Stomach (tissue), 4 donors: Measurements from ENCODE around the gene PRC1.

ENCODE experiments used
- CTCF ChIP-seq, 7 experiments: fragments of 450-650 bp in 4 of 7; fragments of 200-600 bp in 3 of 7; sonication (generic) in 3 of 7; IDR thresholded peaks; one replicate each; pipeline ENCODE4 v1.5.1; 2016 to 2019; ENCODE audit warnings: antibody characterized with exemption in 7 of 7, control low read depth in 2 of 7, mild to moderate bottlenecking in 1 of 7
- EP300 ChIP-seq: sonication (generic); formaldehyde crosslinking; IDR thresholded peaks from one replicate; pipeline ENCODE4 v1.6.1; 2017; ENCODE audit warnings: antibody characterized with exemption
- POLR2A ChIP-seq, 4 donors: fragments of 450-650 bp; IDR thresholded peaks; one replicate each; pipeline ENCODE4 v1.6.1; 2016; ENCODE audit warnings: antibody characterized with exemption in 4 of 4, control low read depth in 2 of 4, mild to moderate bottlenecking in 1 of 4, moderate library complexity in 1 of 4
- POLR2AphosphoS5 ChIP-seq, 3 donors: sonication (generic); formaldehyde crosslinking; IDR thresholded peaks; one replicate each; pipeline ENCODE4 v1.6.1; 2016; ENCODE audit warnings: antibody characterized with exemption in 3 of 3

- TF ChIP-seq POLR2A (IDR thresholded peaks at IDR 0.05) (no peak), EP300 (no peak), CTCF (IDR thresholded peaks at IDR 0.05) (no peak), POLR2AphosphoS5 (IDR thresholded peaks at IDR 0.05) (no peak)
Measured at GRCh38 chr15:90994059-90994416, 297 bp downstream of the PRC1 start.
